ENCODE data around the gene BCL2L12.

GRCh38 chr19:49704888-49705642 is 39.3 kb downstream of the BCL2L12 start:
- TF ChIP-seq USF2 (IDR thresholded peaks at IDR 0.05; ENCODE audit: borderline replicate concordance, low read depth, low read length) (no peak), CTCF (IDR thresholded peaks at IDR 0.05) (no peak), RAD21 (IDR thresholded peaks at IDR 0.05; ENCODE audit: low read length) (no peak), POLR2AphosphoS5 (IDR thresholded peaks at IDR 0.05; ENCODE audit: low read depth, low read length) (no peak), TCF12 (IDR thresholded peaks at IDR 0.05) (no peak), YY1 (IDR thresholded peaks at IDR 0.05; ENCODE audit: low read depth) (no peak), EP300 (IDR thresholded peaks at IDR 0.05; ENCODE audit: borderline replicate concordance in 1 of 2, low read depth in 1 of 2, low read length in 1 of 2) (no peak), FOXM1 (IDR thresholded peaks at IDR 0.05; ENCODE audit: low read depth) (no peak), MAX (IDR thresholded peaks at IDR 0.05; ENCODE audit: low read depth) (no peak), MXI1 (IDR thresholded peaks at IDR 0.05; ENCODE audit: low read depth, low read length) (no peak), GATA2 (CRISPR knock-in tag; IDR thresholded peaks at IDR 0.05) (no peak)
- TF ChIP-seq, protein P1, sequence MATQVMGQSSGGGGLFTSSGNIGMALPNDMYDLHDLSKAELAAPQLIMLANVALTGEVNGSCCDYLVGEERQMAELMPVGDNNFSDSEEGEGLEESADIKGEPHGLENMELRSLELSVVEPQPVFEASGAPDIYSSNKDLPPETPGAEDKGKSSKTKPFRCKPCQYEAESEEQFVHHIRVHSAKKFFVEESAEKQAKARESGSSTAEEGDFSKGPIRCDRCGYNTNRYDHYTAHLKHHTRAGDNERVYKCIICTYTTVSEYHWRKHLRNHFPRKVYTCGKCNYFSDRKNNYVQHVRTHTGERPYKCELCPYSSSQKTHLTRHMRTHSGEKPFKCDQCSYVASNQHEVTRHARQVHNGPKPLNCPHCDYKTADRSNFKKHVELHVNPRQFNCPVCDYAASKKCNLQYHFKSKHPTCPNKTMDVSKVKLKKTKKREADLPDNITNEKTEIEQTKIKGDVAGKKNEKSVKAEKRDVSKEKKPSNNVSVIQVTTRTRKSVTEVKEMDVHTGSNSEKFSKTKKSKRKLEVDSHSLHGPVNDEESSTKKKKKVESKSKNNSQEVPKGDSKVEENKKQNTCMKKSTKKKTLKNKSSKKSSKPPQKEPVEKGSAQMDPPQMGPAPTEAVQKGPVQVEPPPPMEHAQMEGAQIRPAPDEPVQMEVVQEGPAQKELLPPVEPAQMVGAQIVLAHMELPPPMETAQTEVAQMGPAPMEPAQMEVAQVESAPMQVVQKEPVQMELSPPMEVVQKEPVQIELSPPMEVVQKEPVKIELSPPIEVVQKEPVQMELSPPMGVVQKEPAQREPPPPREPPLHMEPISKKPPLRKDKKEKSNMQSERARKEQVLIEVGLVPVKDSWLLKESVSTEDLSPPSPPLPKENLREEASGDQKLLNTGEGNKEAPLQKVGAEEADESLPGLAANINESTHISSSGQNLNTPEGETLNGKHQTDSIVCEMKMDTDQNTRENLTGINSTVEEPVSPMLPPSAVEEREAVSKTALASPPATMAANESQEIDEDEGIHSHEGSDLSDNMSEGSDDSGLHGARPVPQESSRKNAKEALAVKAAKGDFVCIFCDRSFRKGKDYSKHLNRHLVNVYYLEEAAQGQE (IDR thresholded peaks at IDR 0.05; ENCODE audit: low read depth, low read length): no peak
